ENCODE measurements around the gene FZD4.

The FZD4 gene

DNA sequence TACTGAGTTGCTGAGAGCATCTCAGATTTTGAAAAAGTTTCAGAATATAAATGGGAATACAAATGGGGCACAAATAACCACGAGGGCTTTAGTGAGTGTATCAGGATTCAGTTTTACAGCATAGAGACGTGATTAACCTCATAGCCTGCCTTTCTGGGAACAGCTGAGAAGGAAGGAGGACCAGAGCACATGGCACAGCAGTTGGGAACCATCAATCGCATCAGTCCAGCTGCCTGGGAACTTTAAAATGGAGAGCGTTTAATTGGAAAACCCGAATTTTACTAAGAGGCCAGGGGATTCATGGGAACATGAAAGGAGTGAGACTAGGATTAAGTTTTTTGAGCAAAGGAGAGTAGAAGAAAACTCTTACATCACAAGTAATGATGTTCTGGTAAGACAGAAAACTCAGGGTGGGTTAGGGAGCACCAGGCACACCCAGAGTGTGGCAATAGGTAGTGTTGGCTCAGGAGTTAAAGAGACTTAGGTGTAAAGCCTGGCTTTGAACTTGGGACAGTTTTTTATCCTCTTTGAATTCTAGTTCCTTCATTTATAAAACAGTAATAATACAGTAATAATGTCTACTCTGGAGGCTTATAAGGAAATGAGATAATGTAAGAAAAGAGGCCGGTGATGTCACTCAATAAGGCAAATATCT, 40.2 kb downstream of the FZD4 start:
- no peak for TF ChIP-seq ZFX (IDR thresholded peaks at IDR 0.05)
- TF ChIP-seq, protein P1, sequence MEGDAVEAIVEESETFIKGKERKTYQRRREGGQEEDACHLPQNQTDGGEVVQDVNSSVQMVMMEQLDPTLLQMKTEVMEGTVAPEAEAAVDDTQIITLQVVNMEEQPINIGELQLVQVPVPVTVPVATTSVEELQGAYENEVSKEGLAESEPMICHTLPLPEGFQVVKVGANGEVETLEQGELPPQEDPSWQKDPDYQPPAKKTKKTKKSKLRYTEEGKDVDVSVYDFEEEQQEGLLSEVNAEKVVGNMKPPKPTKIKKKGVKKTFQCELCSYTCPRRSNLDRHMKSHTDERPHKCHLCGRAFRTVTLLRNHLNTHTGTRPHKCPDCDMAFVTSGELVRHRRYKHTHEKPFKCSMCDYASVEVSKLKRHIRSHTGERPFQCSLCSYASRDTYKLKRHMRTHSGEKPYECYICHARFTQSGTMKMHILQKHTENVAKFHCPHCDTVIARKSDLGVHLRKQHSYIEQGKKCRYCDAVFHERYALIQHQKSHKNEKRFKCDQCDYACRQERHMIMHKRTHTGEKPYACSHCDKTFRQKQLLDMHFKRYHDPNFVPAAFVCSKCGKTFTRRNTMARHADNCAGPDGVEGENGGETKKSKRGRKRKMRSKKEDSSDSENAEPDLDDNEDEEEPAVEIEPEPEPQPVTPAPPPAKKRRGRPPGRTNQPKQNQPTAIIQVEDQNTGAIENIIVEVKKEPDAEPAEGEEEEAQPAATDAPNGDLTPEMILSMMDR (conservative IDR thresholded peaks at IDR 0.05): no peak
- no peak overlapping the region for H3K27ac ChIP-seq

DNA sequence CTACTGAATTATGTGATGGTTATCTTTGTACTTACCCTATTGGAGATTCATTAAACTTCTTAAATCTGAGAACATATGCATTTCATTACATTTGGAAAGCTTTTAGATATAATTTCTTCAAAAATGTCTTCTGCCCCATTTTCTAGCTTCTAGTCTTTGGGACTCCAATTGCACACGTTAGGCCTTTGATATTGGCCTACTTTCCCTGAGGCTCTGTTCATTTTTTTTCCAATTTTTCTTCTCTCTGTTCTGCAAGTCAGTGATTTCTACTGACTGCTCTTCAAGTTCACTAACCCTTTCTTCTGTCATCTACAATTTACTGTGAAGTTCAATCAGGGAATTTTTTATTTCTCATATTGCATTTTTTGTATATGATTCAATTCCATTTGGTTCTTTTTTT, 43.0 kb downstream of the FZD4 start:
- no peak for TF ChIP-seq ZFX (IDR thresholded peaks at IDR 0.05)
- TF ChIP-seq, protein P1 (conservative IDR thresholded peaks at IDR 0.05): no peak
- no peak overlapping the region for H3K27ac ChIP-seq

DNA sequence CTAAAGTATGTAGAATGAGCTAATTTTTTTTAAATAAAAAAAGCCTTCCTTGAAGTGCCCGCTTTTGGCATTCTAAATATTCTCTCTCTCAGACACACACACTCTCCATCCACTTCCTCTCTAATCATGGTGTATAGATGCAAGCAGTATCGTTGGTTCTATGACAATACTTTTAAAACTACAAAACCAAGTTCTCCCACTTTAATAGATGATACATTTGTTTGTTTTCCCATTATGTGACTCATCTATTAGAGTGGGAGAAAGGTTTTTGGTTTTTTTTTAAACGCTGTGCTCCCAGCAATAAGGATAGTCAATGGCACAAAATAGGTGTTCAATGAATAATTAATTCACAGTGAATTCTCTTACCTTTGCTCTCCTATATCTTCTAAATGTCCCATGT, 44.6 kb downstream of the FZD4 start:
- TF ChIP-seq ZFX (IDR thresholded peaks at IDR 0.05): no peak
- TF ChIP-seq, protein P1 (conservative IDR thresholded peaks at IDR 0.05): no peak
- H3K27ac ChIP-seq: no peak overlapping the region

DNA sequence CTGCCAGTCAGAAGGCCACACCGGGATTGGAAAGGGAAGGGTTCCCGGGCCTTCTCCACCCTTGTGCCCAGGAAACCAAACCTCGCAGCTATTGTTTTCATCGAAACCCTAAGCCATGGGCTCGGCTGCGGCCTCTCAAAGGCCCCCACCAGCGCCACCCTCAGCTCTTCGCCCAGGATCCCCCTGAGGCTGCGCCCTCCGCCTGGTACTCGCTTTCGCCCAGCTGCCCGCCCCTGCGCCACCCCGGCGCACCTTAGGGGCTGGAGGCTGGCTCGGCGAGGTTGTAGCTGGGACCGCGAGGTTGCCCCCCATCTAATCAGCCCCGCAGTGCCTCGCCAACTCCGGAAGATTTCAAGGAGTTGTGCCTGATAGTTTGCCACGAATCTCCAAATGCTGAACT, 49.0 kb downstream of the FZD4 start:
- no peak for TF ChIP-seq ZFX (IDR thresholded peaks at IDR 0.05)
- TF ChIP-seq, protein P1 (conservative IDR thresholded peaks at IDR 0.05): no peak

DNA sequence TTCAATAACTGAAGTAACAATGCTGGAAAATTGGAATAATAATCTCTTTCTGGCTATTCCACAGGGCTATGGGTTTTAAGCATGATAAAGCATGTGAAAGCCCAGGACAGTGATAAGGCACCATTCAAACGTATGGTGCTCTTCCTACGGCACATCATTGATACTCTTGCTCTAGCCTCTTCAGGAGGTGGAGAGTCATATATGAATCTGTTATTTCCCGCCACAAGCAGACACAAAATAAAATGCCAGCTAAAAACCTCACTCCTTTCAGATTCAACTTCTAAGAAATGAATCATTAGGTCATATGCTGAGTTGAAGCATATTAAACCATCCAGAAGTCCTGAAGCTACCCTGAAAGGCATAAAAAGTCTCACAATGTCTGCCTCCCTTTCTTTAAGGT, 49.9 kb downstream of the FZD4 start:
- H3K27ac ChIP-seq: no peak overlapping the region
- no peak for TF ChIP-seq ZFX (IDR thresholded peaks at IDR 0.05)
- TF ChIP-seq, protein P1 (conservative IDR thresholded peaks at IDR 0.05): no peak

More for the DNA sequence above, 49.0 kb downstream of the FZD4 start:
- H3K27ac ChIP-seq: no peak overlapping the region

DNA sequence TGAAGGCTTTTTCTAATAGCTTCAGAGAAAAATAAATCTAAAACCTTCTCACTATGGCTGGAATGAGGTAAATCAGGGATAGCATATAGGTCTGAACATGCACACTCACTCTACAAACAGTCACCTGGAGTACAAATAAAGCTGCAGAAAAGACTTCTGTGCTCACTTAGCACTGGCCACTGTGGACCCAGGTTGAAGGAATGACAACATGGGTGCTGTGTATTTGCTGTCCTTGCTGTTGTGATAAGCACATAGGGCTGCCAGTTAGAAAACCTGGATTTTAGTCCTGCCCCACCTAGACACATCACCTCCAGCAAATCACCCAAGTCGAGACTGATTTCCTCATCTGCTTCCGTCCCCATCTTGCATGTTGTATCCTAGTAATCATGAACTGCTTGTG, 51.2 kb downstream of the FZD4 start:
- no peak overlapping the region for H3K27ac ChIP-seq
- TF ChIP-seq, protein P1 (conservative IDR thresholded peaks at IDR 0.05): no peak
- TF ChIP-seq ZFX (IDR thresholded peaks at IDR 0.05): no peak

DNA sequence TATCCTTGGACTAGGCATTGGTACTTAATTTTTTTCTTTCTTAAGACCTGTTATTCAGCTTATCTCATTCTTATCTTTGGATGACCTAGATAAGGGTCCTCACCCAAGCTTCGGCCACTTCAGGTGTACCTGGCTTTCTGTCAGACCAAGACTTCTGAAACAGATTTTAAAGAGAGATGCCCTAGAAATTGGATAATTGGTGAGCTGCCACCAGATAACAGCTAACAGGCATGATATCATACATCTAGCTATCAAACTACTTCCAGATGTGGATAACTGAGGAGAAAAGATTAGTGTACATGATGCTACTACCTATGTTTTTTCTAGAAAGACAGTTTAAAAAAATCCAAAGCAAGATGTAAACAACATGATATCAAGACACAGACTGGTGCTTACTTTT, 52.9 kb downstream of the FZD4 start:
- no peak overlapping the region for H3K27ac ChIP-seq
- TF ChIP-seq, protein P1 (conservative IDR thresholded peaks at IDR 0.05): no peak
- no peak for TF ChIP-seq ZFX (IDR thresholded peaks at IDR 0.05)
